Measurements from ENCODE around the gene OR51E2. TPM values are rescaled to one million over a fixed set of nuclear protein-coding genes. Genes with fewer than 3 reads are reported as not detected.

The OR51E2 gene
- total and polyA plus RNA-seq, 4 donors = not detected

- no peak for ATAC-seq (ENCODE audit: insufficient read depth, low FRiP score)
Measured at GRCh38 chr11:4680341-4680740, 17.3 kb downstream of the OR51E2 start.

GRCh38 chr11:4677948-4678347 lies 19.7 kb downstream of the OR51E2 start:
- Histone ChIP-seq H3K27me3 (ENCODE audit: control insufficient read depth in 3 of 3, insufficient read depth in 3 of 3, low read length in 2 of 3) (no peaks in the 10 kb centered on the region), H3K36me3 (ENCODE audit: control insufficient read depth in 4 of 4, insufficient read depth in 4 of 4, low read length in 4 of 4) (no peaks in the 10 kb centered on the region), H3K9me3 (ENCODE audit: control insufficient read depth in 4 of 4, insufficient read depth in 3 of 4, low read length in 3 of 4) (no peaks in the 10 kb centered on the region), H3K4me1 (ENCODE audit: control insufficient read depth in 5 of 5, insufficient read depth in 5 of 5, low read length in 5 of 5) (no peaks in the 10 kb centered on the region), H3K27ac (ENCODE audit: low read depth in 1 of 2, low read length in 1 of 2) (no peak overlapping the region), H3K4me3 (no peak overlapping the region), H3K9ac (ENCODE audit: insufficient read depth in 1 of 2, low read length in 2 of 2) (no peak overlapping the region)
- TF ChIP-seq CTCF (IDR thresholded peaks at IDR 0.05; ENCODE audit: control extremely low read depth, extremely low read depth) = no peak
- no peak for ATAC-seq (ENCODE audit: insufficient read depth, low FRiP score)
- no peak for DNase-seq
- WGBS, 2 donors = 82 to 92% methylated on average over 2 of the region's 2 CpGs

More at GRCh38 chr11:4680341-4680740, 17.3 kb downstream of the OR51E2 start:
- WGBS, 2 donors = 50 to 52% methylated on average over 3 of the region's 3 CpGs
- Histone ChIP-seq H3K27me3 (ENCODE audit: control insufficient read depth in 3 of 3, insufficient read depth in 3 of 3, low read length in 2 of 3) (no peaks in the 10 kb centered on the region), H3K4me1 (ENCODE audit: control insufficient read depth in 5 of 5, insufficient read depth in 5 of 5, low read length in 5 of 5) (no peaks in the 10 kb centered on the region), H3K9me3 (ENCODE audit: control insufficient read depth in 4 of 4, insufficient read depth in 3 of 4, low read length in 3 of 4) (peaks cover 0 to 2% (median 0%) of the 10 kb centered on the region in 4 donors), H3K27ac (ENCODE audit: low read depth in 1 of 2, low read length in 1 of 2) (no peak overlapping the region), H3K4me3 (no peak overlapping the region), H3K9ac (ENCODE audit: insufficient read depth in 1 of 2, low read length in 2 of 2) (no peak overlapping the region), H3K36me3 (ENCODE audit: control insufficient read depth in 4 of 4, insufficient read depth in 4 of 4, low read length in 4 of 4) (no peaks in the 10 kb centered on the region)
- peak in 1 of 3 donors; percentile 3 for DNase-seq
- no peak for TF ChIP-seq CTCF (IDR thresholded peaks at IDR 0.05; ENCODE audit: control extremely low read depth, extremely low read depth)

GRCh38 chr11:4673781-4674180 lies 23.9 kb downstream of the OR51E2 start:
- ATAC-seq (ENCODE audit: insufficient read depth, low FRiP score) (no peak), DNase-seq (no peak)
- peaks cover 0 to 1% (median 0%) of the 10 kb centered on the region in 5 donors for H3K4me1 ChIP-seq (ENCODE audit: control insufficient read depth in 5 of 5, insufficient read depth in 5 of 5, low read length in 5 of 5)
- 69 to 83% methylated on average over 2 of the region's 2 CpGs for WGBS, 2 donors
- H3K4me3 ChIP-seq = no peak overlapping the region
- H3K36me3 ChIP-seq (ENCODE audit: control insufficient read depth in 4 of 4, insufficient read depth in 4 of 4, low read length in 4 of 4) = no peaks in the 10 kb centered on the region
- H3K27me3 ChIP-seq (ENCODE audit: control insufficient read depth in 3 of 3, insufficient read depth in 3 of 3, low read length in 2 of 3) = no peaks in the 10 kb centered on the region
- no peak for TF ChIP-seq CTCF (IDR thresholded peaks at IDR 0.05; ENCODE audit: control extremely low read depth, extremely low read depth)
- H3K9ac ChIP-seq (ENCODE audit: insufficient read depth in 1 of 2, low read length in 2 of 2) = no peak overlapping the region
- no peak overlapping the region for H3K27ac ChIP-seq (ENCODE audit: low read depth in 1 of 2, low read length in 1 of 2)
- no peaks in the 10 kb centered on the region for H3K9me3 ChIP-seq (ENCODE audit: control insufficient read depth in 4 of 4, insufficient read depth in 3 of 4, low read length in 3 of 4)

- H3K27me3 ChIP-seq (ENCODE audit: control insufficient read depth in 3 of 3, insufficient read depth in 3 of 3, low read length in 2 of 3) = no peaks in the 10 kb centered on the region
- ATAC-seq (ENCODE audit: insufficient read depth, low FRiP score) = no peak
- no peaks in the 10 kb centered on the region for H3K36me3 ChIP-seq (ENCODE audit: control insufficient read depth in 4 of 4, insufficient read depth in 4 of 4, low read length in 4 of 4)
- no peak overlapping the region for H3K4me3 ChIP-seq
- H3K9me3 ChIP-seq (ENCODE audit: control insufficient read depth in 4 of 4, insufficient read depth in 3 of 4, low read length in 3 of 4) = no peaks in the 10 kb centered on the region
- H3K4me1 ChIP-seq (ENCODE audit: control insufficient read depth in 5 of 5, insufficient read depth in 5 of 5, low read length in 5 of 5) = peaks cover 0 to 1% (median 0%) of the 10 kb centered on the region in 5 donors
- no peak for DNase-seq
- H3K27ac ChIP-seq (ENCODE audit: low read depth in 1 of 2, low read length in 1 of 2) = no peak overlapping the region
- no peak overlapping the region for H3K9ac ChIP-seq (ENCODE audit: insufficient read depth in 1 of 2, low read length in 2 of 2)
- TF ChIP-seq CTCF (IDR thresholded peaks at IDR 0.05; ENCODE audit: control extremely low read depth, extremely low read depth) = no peak
- 61 to 82% methylated on average over 3 of the region's 3 CpGs for WGBS, 2 donors
Measured at GRCh38 chr11:4672470-4672869, 25.2 kb downstream of the OR51E2 start.
